Hematopoietic multipotent progenitor cell treated with erythropoietin and hydrocortisone succinate and interleukin-3 and kit ligand, for 6 days (in vitro differentiated cells): ENCODE measurements around the gene DENND4C.

ENCODE experiments used
- DNase-seq: peaks from one replicate; pipeline ENCODE4 v3.0.0-alpha.2; 2015

The DENND4C gene

DNA sequence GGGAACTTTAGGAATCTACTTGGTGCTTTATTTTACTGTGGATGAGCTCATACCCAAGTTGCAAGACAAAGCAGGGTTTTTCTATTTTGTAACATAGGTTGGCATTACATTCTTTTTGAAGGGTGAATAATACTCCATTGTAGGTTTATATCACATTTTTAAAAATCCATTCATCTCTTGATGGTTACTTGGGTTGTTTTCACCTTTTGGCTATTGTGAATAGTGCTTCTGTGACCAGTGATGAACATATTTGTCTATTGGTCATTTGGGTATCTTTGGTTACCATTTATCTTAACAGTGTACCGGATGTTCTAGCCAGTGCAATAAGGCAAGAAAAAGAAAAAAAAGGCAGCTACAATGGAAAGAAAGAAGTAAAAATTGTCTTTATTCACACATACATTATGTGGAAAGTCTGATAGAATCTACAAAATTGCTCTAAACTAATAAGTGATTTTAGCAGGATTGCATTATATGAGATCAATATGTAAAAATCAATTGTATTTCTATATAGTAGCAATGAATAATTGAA is 40.0 kb downstream of the DENND4C start:
- no peak for DNase-seq

DNA sequence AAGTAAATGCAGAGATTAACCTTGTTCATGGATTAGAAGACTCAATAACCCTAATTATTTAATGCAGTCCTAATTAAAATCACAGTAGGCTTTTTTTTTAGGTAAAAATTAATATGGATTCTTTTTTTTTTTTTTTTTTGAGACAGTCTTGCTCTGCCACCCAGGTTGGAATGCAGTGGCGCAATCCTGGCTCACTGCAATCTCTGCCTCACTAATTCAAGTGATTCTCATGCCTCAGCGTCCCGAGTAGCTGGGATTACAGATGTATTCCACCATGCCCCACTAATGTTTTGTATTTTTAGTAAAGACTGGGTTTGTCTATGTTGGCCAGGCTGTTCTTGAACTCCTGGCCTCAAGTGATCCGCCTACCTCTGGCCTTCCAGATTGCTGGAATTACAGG is 40.6 kb downstream of the DENND4C start:
- no peak for DNase-seq

DNA sequence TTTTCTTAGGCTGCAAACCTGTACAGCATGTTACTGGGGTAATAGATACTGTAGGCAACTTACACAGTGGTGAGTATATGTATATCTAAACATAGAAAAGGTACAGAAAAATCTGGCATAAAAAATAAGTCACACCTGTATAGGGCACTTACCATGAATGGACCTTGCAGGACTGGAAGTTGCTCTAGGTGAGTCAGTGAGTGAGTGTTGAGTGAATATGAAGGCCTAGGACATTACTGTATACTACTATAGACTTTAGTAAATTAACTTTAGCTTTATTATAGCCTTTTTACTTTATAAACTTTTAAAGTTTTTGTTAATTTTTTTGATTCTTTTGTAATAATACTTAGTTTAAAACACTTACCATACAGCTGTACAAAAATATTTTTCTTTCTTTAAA is 51.3 kb downstream of the DENND4C start:
- DNase-seq = no peak

DNA sequence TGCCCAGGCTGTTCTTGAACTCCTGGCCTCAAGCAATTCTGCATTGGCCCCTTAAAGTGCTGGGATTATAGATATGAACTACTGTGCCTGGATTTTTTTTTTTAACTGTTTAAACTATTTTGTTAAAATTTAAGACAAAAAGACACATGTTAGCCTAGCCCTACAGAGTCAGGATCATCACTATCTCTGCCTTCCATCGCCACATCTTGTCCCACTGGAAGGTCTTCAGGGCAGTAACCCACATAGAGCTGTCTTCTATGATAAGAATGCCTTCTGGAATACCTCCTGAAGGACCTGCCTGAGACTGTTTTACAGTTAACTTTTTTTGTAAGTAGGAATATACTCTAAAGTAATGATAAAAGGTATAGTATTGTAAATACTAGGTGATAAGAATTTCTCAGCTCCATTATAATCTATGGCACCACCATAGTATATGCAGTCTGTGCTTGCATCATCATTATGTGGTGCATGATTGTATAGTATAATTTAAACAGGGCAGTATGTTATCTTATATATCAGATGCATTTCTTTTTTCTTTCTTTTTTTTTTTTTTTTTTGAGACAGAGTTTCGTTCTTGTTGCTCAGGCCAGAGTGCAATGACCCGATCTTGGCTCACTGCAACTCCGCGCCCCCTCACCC is 52.7 kb downstream of the DENND4C start:
- peak; percentile 75 for DNase-seq

DNA sequence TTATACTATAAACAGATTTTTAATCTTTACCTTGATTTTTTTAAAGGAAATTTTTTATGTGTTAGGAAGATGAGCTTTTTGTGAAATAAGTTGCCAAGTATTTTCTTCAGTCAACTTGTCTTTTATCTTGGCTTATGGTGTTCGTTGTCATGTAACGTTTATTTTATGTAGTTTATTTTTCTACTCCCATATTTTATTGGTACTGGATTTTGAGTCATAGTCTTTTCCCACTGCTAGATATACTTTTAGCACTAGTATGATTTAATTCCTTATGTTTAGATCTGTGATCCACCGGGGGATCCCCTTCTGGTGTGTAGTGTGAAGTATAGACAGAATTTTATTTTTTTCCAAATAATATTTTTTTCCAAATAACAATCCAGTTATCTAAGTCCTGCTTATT is 54.2 kb downstream of the DENND4C start:
- no peak for DNase-seq

DNA sequence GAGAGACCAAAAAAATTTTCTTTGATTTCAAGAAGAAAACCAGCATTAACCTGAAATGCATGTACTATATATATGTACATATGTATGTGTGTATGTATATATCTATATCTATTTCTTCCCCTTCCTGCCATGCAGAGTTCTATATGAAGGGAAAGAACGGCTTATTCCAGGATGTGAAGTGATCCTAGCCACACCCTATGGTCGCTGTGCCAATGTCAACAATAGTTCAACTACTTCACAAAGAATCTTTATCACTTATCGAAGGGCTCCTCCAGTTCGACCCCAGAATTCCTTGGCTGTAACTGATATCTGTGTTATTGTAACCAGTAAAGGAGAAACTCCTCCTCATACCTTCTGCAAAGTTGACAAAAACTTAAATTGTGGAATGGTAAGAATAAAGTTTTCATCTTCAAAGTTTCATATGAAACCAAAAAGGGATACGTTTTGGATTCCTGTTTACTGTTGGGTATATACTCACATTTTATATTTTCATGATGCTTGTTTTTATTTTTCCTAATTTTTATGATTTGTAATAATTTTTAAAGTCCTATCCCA is 56.2 kb downstream of the DENND4C start:
- no peak for DNase-seq

DNA sequence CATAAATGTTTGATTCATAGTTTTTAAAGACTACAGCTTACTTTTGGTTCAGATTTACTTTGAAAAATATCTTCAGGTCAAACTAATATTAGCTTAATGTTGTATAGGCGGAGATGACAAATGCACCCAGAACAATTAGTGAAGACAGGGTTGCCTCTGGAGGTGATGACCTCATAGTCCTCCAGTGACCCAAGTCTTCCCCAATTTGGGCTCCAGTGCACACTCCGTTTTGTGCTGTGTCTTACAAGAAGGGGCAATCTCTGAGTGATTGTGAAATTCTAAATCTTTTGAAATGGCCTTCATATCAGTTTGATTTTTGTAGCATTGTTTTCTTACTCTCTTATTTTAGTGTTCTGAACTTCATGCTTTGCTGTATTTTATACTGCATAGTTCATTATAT is 57.6 kb downstream of the DENND4C start:
- DNase-seq = no peak

DNA sequence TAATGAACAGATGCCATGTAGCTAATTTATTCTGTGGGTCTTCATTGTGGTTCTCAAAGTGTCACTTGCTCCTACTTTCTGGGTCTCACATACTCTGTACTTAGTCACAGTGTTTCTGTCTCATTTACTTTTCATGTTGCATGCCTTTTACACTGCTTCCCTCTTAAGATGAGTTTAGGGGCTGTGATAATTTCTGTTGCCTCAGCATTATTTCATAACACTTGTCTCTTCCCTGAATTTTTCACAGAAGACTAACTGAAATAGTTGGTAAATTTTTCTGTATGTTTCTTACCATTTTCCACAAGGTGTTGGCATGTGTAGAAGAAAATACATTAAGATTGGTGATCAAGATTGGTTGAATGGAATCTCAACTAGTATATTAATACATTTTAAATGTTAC is 59.6 kb downstream of the DENND4C start:
- no peak for DNase-seq

DNA sequence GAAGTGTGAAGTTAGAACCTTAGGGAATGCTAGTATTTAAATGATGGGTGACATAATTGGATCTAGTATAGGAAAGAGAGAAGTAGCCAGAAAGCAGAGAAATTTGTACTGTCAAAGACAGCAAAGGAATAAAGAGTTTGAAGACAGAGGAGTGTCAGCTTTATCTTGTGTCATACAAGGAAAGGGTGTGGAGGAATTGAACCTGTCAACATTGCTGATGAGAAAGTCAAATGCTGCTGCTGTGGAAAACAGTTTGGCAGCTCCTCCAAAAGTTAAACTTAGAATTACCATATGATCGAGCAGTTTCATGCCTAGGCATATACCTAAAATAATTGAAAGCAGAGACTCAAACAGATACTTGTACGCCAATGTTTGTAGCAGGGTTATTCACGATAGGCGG is 63.7 kb downstream of the DENND4C start:
- no peak for DNase-seq

DNA sequence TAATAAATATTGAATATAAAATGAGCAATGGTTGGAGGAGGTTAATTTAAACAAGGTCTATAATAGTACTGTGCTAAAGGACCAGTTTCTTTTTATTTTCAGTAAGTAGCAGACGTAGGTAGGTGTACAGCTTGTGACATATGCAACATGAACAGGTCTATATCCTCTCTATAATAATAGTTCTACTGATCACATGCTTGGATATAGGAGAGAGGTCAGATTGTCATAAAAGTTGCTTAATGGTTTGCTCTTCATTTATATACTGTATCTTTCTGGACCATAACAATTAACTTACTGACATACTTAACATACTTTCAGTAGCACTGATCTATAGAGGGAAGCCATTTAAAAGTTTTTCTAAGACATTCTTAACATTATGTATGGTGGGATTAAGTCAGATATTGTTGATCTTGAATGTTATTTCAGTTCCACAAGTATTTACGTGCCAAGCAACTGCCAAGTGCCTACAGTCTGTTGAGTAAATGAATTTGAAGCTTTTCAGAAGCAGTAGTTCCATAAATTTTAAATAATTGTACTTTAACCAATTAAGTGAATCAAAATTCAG is 68.0 kb downstream of the DENND4C start:
- no peak for DNase-seq

DNA sequence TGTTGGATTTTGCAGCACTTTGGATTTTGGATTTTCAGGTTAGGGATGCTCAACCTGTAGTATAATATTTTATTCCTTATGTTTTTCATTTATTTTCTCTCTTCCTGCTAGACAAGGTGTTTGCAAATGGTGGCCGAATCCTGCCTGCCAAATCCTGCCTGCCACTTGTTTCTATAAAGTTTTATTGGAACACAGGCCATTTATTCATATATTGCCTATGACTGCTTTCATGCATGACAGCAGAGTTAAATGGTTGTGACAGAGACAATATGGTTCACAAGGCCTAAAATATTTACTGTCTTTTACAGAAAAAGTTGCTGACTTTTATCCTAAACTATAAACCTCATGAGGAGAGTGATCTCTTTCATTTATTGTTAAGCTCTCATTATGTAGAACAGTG is 72.7 kb downstream of the DENND4C start:
- DNase-seq = no peak

DNA sequence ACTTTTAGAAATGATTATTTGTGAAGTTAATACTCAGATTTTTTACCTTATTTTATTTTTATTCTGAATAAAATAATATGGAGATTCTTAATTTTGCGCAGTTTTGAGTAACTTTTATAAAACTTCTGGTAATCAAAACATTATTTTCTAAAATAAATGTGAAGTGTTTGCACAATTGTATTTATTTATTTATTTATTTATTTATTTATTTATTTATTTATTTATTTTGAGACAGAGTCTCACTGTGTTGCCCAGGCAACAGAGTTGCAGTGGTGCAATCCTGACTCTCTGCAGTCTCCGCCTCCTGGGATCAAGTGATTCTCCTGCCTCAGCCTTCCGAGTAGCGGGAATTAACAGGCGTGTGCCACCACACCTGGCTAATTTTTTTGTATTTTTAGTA is 76.1 kb downstream of the DENND4C start:
- no peak for DNase-seq

DNA sequence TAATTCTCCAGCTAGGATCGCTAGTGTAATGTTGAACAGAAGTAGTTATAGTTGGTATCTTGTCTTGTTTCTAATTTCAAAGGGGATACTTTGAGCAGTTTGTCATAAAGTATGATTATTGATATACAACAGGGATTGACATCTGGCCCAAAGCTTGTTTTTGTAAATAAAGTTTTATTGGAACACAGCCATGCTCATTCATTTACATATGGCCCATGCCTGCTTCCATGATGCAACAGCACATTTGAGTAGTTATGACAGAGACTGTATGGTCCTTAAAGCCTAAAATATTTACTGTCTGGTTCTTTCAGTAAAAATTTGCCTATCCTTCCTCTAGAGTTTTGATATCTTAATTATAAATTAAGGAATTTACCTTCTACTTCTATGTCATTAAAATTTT is 79.8 kb downstream of the DENND4C start:
- DNase-seq = no peak

DNA sequence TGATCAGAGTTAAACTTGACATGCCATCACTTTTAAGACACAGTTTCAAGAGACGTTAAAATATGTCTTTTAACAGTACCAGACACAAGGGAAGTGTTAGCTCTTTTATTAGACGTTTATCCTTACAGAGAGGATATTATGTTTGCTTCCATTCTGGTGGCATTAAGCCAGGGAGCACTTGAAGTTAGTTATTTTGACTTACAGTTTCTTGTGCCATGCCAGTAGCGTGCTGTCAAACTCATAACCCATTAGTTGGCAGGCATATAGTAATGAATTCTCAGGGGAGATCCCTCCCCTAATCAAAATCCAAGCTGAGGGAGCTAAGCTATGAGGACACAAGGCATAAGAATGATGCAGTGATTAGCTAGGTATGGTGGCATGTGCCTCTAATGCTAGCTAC is 83.1 kb downstream of the DENND4C start:
- DNase-seq = no peak

DNA sequence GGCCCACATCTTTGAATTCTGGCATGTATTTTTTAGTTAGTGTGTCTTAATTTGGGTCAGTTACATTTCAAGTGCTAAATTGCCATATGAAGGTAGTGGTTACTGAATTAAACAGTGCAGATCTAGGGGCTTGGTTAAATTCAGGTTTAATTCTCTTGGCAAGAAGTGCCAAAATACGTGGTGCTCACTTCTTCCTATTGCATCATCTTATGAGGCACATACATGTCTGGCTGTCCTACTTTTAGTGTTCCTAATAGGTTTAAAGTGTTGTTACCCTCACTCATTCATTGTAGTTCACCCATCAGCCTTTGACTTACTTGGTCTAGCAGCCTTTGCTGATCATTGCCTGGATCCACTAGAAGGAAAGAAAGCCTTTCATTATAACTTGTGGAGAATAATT is 90.0 kb downstream of the DENND4C start:
- DNase-seq = no peak

DNA sequence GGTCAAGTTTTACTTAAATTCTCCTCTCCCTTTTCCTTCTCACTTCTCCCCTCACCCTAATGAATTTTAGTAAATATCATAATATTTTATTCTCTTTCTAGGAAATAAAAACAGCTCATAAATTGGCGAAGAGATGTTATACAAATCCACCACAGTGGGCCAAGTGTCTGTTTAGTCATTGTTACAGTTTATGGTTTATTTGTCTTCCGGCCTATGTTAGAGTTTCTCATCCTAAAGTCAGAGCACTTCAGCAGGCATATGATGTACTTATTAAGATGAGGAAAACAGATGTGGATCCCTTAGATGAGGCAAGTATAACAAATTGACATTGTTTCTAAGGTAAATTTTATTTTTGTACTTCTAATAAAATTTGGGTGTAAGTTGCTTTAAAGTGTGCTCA is 101.4 kb downstream of the DENND4C start:
- no peak for DNase-seq

DNA sequence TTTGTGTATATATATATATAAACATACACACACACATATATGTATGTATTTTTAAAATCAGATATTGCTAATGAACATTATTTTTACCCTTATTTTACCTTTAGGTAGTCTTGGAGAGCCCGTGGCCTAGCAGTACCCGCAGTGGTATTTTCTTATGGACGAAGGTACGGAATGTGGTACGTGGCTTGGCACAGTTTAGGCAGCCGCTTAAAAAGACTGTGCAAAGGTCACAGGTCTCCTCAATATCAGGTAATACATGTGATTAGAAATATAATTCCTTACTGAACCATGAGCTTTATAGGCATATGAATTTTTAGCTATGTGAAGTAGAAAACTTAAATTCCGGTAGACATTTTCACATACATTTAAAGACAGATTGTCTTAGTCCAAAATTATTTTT is 105.7 kb downstream of the DENND4C start:
- DNase-seq = no peak

DNA sequence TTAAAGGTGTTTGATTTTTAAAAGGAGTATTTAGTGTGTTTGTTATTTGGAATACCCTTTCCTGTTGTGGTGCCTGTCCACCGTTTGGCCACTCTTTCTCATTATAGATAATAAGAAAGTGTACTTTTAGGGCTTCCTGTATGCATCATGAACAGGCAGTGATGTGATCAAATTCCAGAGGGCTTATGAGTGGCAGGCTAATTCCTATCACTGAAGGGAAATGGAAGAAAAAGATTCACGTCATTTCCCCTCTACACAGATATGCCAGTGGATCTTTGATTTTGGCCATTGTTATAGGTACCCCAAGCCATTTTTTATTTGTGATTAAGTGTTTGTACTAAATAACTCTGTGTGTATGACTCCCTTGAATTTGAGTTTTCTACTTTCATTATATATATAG is 112.5 kb downstream of the DENND4C start:
- DNase-seq = no peak

DNA sequence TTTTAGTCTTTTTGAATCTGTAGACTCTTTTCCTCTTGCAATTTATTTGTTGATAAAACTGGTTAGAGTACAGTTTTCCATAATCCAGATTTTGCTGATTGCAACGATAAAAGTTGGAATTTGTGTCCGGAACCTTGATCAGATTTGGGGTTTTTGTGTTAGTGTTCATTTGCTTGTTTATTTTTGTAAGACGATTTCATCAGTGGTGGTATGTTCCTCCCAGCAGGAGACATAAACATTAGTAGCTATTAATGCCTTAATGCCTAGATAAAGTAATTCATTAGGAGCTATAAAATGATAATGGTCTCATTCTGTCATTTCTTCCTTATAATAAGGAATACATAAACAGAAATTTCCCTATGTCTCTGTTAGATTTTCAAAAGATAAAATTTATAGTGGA is 128.2 kb downstream of the DENND4C start:
- no peak for DNase-seq

DNA sequence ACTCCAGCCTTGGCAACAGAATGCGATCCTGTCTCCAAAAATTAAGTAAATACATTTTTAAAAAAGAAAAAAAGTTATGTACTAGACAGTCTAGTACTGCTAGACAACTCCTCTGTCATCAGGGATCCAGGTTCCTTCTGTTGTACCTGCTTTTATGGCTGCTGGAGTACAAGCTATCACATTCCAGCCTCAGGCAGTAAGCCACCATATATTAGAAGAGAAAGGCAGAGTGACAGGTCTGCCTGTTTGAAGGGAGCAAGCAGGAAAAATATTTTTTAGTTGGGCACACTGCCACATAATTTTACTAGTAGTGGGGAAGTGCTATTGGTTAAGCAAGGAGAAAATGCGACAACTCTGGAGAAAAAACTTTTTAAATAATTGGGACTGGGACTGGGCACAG is 138.6 kb downstream of the DENND4C start:
- no peak for DNase-seq

DNA sequence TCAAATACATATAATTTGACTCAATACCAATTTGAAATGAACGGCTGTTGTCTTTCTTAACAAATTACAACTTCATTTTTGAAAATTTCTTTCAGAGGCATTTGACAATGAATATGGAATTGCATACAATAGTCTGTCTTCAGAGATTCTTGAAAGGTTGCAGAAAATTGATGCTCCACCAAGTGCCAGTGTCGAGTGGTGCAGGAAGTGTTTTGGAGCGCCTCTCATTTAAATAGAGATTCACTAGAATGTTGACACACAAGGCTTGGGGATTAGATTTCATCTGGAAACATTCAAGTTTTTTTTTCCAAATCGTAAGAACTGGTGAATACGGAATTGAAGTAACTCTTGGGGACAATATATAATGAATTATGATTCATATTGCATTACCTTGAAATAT is 141.4 kb downstream of the DENND4C start:
- peak; percentile 56 for DNase-seq

DNA sequence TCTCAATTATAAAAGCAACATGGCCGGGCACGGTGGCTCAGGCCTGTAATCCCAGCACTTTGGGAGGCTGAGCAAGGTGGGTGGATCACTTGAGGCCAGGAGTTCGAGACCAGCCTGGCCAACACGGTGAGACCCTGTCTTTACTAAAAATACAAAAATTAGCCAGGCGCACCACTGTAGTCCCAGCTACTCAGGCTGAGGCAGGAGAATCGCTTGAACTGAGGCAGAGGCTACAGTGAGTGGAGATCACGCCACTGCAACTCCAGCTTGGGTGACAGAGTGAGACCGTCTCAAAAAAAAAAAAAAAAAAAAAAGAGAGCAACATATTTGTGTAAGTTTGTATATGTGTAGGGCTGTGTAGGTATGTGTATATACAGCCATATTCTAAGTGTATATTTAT is 142.1 kb downstream of the DENND4C start:
- DNase-seq = no peak

DNA sequence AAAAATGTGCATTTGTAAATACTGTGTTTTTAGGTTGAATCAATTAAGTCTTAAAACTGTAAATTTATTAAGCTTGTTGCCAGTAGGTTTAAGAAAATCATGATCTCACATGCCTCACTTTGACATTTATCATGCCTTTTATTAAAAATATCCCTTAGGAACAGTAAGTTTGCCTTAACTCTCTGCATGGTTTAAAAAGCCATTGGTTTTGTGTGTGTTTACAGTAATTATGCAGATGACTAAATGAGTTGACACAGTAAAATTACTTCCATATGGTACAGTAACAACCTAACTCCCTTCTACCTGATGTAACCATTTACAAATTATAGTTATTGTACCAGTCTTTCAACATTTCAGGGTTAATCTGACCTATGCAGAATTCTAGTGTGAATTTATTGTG is 143.0 kb downstream of the DENND4C start:
- peak; percentile 23 for DNase-seq

DNA sequence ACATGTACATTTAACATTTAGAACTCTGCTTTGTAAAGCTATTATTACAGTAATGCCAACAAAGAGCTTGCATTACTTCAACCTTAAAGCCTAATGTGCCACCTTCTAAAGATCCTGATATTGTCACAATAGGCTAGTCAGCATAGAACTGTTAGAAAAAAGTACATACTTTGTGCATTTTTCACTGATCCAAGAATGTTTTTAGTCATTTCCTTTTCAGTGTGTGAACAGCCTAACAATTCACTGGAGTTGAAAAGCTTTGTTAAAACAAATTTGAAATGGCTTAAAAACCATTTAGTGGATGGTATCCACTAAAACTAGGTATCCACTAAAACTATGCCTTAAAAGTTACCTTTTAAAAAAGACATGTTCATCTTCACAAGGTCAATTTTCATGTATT is 145.0 kb downstream of the DENND4C start:
- no peak for DNase-seq

DNA sequence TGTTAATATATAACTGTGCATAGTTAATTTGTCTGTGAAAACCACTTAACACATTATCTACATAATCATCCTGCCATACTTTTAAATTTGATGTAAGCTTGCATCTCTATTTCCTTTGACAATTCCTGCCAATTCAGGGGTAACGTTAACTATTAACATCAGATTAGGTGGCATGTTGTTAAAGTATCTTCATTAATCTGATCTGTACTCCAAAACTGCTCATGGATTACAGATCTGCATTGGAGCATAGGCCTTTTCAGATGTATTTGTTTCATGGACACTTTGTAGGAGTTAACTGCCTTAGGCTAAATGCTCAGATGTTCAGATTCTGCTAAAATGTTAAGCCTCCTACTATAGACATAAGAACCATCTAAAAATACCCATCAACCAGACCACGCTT is 146.4 kb downstream of the DENND4C start:
- DNase-seq = no peak
